Epithelial cell of prostate (primary cell): Measurements from ENCODE around the gene JAKMIP3.

Source experiments
- DNase-seq: peaks from one replicate; pipeline ENCODE4 v3.0.0-alpha.2; 2011; ENCODE audit warnings: low read depth, low spot score
- H3K27ac ChIP-seq: fragments of 450-650 bp; 2 replicates; pipeline ENCODE4 v1.5.1; 2017; ENCODE audit warnings: mild to moderate bottlenecking

The JAKMIP3 gene

GRCh38 chr10:132096863-132097478 is 31.2 kb downstream of the JAKMIP3 start:
- no peak overlapping the region for H3K27ac ChIP-seq
- DNase-seq: no peak

- no peak for DNase-seq
- H3K27ac ChIP-seq: no peak overlapping the region
These were observed 32.0 kb downstream of the JAKMIP3 start for GRCh38 chr10:132097609-132098377.

GRCh38 chr10:132098539-132099388 is 33.0 kb downstream of the JAKMIP3 start:
- no peak overlapping the region for H3K27ac ChIP-seq
- DNase-seq: no peak

- no peak for DNase-seq
- H3K27ac ChIP-seq: no peak overlapping the region
These were observed 33.8 kb downstream of the JAKMIP3 start for GRCh38 chr10:132099389-132100090.

- H3K27ac ChIP-seq: no peak overlapping the region
- DNase-seq: no peak
These were observed 34.3 kb downstream of the JAKMIP3 start for GRCh38 chr10:132100091-132100481.

- no peak for DNase-seq
- no peak overlapping the region for H3K27ac ChIP-seq
These were observed 35.0 kb downstream of the JAKMIP3 start for GRCh38 chr10:132100556-132101349.

- no peak for DNase-seq
- H3K27ac ChIP-seq: no peak overlapping the region
These were observed 35.8 kb downstream of the JAKMIP3 start for GRCh38 chr10:132101529-132101928.

- DNase-seq: no peak
- no peak overlapping the region for H3K27ac ChIP-seq
These were observed 36.4 kb downstream of the JAKMIP3 start for GRCh38 chr10:132102071-132102716.

- DNase-seq: no peak
- no peak overlapping the region for H3K27ac ChIP-seq
These were observed 37.0 kb downstream of the JAKMIP3 start for GRCh38 chr10:132102717-132103110.

- no peak overlapping the region for H3K27ac ChIP-seq
- no peak for DNase-seq
These were observed 37.6 kb downstream of the JAKMIP3 start for GRCh38 chr10:132103116-132103910.

- DNase-seq: no peak
- no peak overlapping the region for H3K27ac ChIP-seq
These were observed 38.3 kb downstream of the JAKMIP3 start for GRCh38 chr10:132104062-132104461.

- no peak for DNase-seq
- no peak overlapping the region for H3K27ac ChIP-seq
These were observed 38.9 kb downstream of the JAKMIP3 start for GRCh38 chr10:132104471-132105301.

GRCh38 chr10:132105302-132105995 is 39.7 kb downstream of the JAKMIP3 start:
- DNase-seq: no peak
- no peak overlapping the region for H3K27ac ChIP-seq

GRCh38 chr10:132106431-132106830 is 40.7 kb downstream of the JAKMIP3 start:
- no peak overlapping the region for H3K27ac ChIP-seq
- no peak for DNase-seq

- no peak overlapping the region for H3K27ac ChIP-seq
- DNase-seq: no peak
These were observed 41.6 kb downstream of the JAKMIP3 start for GRCh38 chr10:132107186-132107948.
